Smooth muscle cell (in vitro differentiated cells): Measurements from ENCODE around the gene RGS18. TPM values are rescaled to one million over a fixed set of nuclear protein-coding genes. Genes with fewer than 3 reads are reported as not detected.

ENCODE experiments used
- DNase-seq: peaks from one replicate; lab custom pipeline; 2025; ENCODE audit not compliant: unreplicated experiment; lab: John Stamatoyannopoulos, UW
- H2AFZ ChIP-seq: fragments of 200-600 bp; sonication (generic); 2 replicates; pipeline ENCODE4 v1.6.0; 2016; ENCODE audit warnings: antibody characterized with exemption, low read depth, mild to moderate bottlenecking
- H3F3A ChIP-seq: fragments of 200-600 bp; sonication (generic); 2 replicates; pipeline ENCODE4 v1.6.0; 2017; ENCODE audit warnings: antibody characterized with exemption, low read depth
- H3K27ac ChIP-seq: fragments of 200-600 bp; sonication (generic); 2 replicates; pipeline ENCODE4 v1.5.1; 2016; ENCODE audit warnings: low read depth, mild to moderate bottlenecking
- H3K27me3 ChIP-seq: fragments of 200-600 bp; sonication (generic); 2 replicates; pipeline ENCODE4 v1.6.1; 2016; ENCODE audit warnings: low read depth, mild to moderate bottlenecking
- H3K36me3 ChIP-seq: fragments of 200-600 bp; sonication (generic); 2 replicates; pipeline ENCODE4 v1.5.1; 2016; ENCODE audit warnings: low read depth
- H3K4me1 ChIP-seq: fragments of 200-600 bp; sonication (generic); 2 replicates; pipeline ENCODE4 v1.5.1; 2016; ENCODE audit warnings: low read depth
- H3K4me2 ChIP-seq: fragments of 200-600 bp; sonication (generic); 2 replicates; pipeline ENCODE4 v1.6.0; 2016; ENCODE audit warnings: mild to moderate bottlenecking
- H3K4me3 ChIP-seq: fragments of 200-600 bp; sonication (generic); 2 replicates; pipeline ENCODE4 v1.5.1; 2016; ENCODE audit warnings: mild to moderate bottlenecking
- H3K79me2 ChIP-seq: fragments of 200-600 bp; sonication (generic); 2 replicates; pipeline ENCODE4 v1.6.0; 2016; ENCODE audit warnings: low read depth, mild to moderate bottlenecking
- H3K9ac ChIP-seq: fragments of 200-600 bp; sonication (generic); 2 replicates; pipeline ENCODE4 v1.6.0; 2016; ENCODE audit warnings: low read depth
- H3K9me3 ChIP-seq: fragments of 200-600 bp; sonication (generic); replicated peaks from 2 replicates; pipeline ENCODE4 v1.5.1; 2016; ENCODE audit warnings: low read depth
- H4K20me1 ChIP-seq: fragments of 200-600 bp; sonication (generic); 2 replicates; pipeline ENCODE4 v1.6.0; 2016; ENCODE audit warnings: low read depth
- CTCF ChIP-seq: fragments of 200-600 bp; sonication (generic); IDR thresholded peaks from 2 replicates; pipeline ENCODE4 v1.5.1; 2017; ENCODE audit warnings: borderline replicate concordance, mild to moderate bottlenecking, antibody characterized with exemption; ENCODE audit not compliant: insufficient read depth, poor library complexity, severe bottlenecking
- WGBS: methylation state at CpG from one replicate; pipeline ENCODE4 v1.1.7; 2016; ENCODE audit warnings: low lambda C conversion rate; 5-methylcytosine and 5-hydroxymethylcytosine counted together
- polyA plus RNA-seq: library from polyadenylated mRNA; unstranded; fragments of >200 nt; fragmentation: Nextera tagmentation; extraction: Ambion mirVana; gene quantifications from 2 replicates; pipeline ENCODE4 v1.2.1, GENCODE V29; 2016
- total RNA-seq: library from RNA; depleted of rRNA; stranded (reverse); fragments of >200 nt; gene quantifications from 2 replicates; pipeline ENCODE4 v1.2.3, GENCODE V29; 2014

RGS18 gene
- total and polyA plus RNA-seq, 2 experiments from 2014 or later = not detected

GRCh38 chr1:192224846-192225245 is 66.6 kb downstream of the RGS18 start:
- Histone ChIP-seq H3K9me3 (no peaks in the 10 kb centered on the region), H3K4me1 (no peaks in the 10 kb centered on the region), H3K27ac (no peak overlapping the region), H3F3A (no peaks in the 10 kb centered on the region), H3K36me3 (no peaks in the 10 kb centered on the region), H3K4me3 (no peak overlapping the region), H4K20me1 (no peaks in the 10 kb centered on the region), H2AFZ (no peak overlapping the region), H3K9ac (no peak overlapping the region), H3K27me3 (no peaks in the 10 kb centered on the region), H3K79me2 (no peaks in the 10 kb centered on the region), H3K4me2 (no peak overlapping the region)
- no peak for TF ChIP-seq CTCF
- DNase-seq = no peak

- Histone ChIP-seq H2AFZ (no peak overlapping the region), H4K20me1 (no peaks in the 10 kb centered on the region), H3F3A (no peaks in the 10 kb centered on the region), H3K9me3 (no peaks in the 10 kb centered on the region), H3K4me3 (no peak overlapping the region), H3K79me2 (no peaks in the 10 kb centered on the region), H3K9ac (no peak overlapping the region), H3K4me2 (no peak overlapping the region), H3K27me3 (no peaks in the 10 kb centered on the region), H3K4me1 (no peaks in the 10 kb centered on the region), H3K27ac (peak overlapping the region; percentile 6), H3K36me3 (no peaks in the 10 kb centered on the region)
- 91% methylated on average over 2 of the region's 2 CpGs for WGBS
- TF ChIP-seq CTCF = no peak
- DNase-seq = no peak
Observed at GRCh38 chr1:192225266-192225665, 67.0 kb downstream of the RGS18 start.

GRCh38 chr1:192225703-192226102 is 67.4 kb downstream of the RGS18 start:
- WGBS = 63% methylated on average over 3 of the region's 3 CpGs

More at GRCh38 chr1:192225703-192226102, 67.4 kb downstream of the RGS18 start:
- no peak overlapping the region for H3K4me3 ChIP-seq
- DNase-seq = no peak
- no peaks in the 10 kb centered on the region for H3K9me3 ChIP-seq
- H3K4me2 ChIP-seq = no peak overlapping the region
- no peaks in the 10 kb centered on the region for H3K79me2 ChIP-seq
- H3K4me1 ChIP-seq = no peaks in the 10 kb centered on the region
- H3K27me3 ChIP-seq = no peaks in the 10 kb centered on the region
- H3K36me3 ChIP-seq = no peaks in the 10 kb centered on the region
- no peak overlapping the region for H3K9ac ChIP-seq
- no peak overlapping the region for H2AFZ ChIP-seq
- no peaks in the 10 kb centered on the region for H4K20me1 ChIP-seq
- H3F3A ChIP-seq = no peaks in the 10 kb centered on the region
- no peak for TF ChIP-seq CTCF
- peak overlapping the region; percentile 6 for H3K27ac ChIP-seq
